Esophagus muscularis mucosa (tissue), 4 donors: ENCODE results near the gene SSR3. TPM values are rescaled to one million over a fixed set of nuclear protein-coding genes. Genes with fewer than 3 reads are reported as not detected.

ENCODE experiments used
- DNase-seq: peaks from one replicate; pipeline ENCODE4 v3.0.0-alpha.2; 2017; ENCODE audit errors: extremely low spot score
- H3K27ac ChIP-seq, 4 donors: fragments of 200-600 bp; sonication (generic); replicated peaks in 1 of 4; 1 replicate in 3 of 4; 2 replicates in 1 of 4; pipeline ENCODE4 v1.5.1; 2016 to 2019; ENCODE audit warnings: mild to moderate bottlenecking in 1 of 4
- H3K27me3 ChIP-seq, 4 donors: fragments of 200-600 bp; sonication (generic); one replicate each; pipeline versions ENCODE4 v1.5.1 to v1.6.0; 2016 to 2019
- H3K36me3 ChIP-seq, 4 donors: fragments of 200-600 bp; sonication (generic); one replicate each; pipeline ENCODE4 v1.5.1; 2016 to 2019
- H3K4me1 ChIP-seq, 4 donors: fragments of 200-600 bp; sonication (generic); one replicate each; pipeline ENCODE4 v1.5.1; 2016 to 2019
- H3K4me3 ChIP-seq, 4 donors: fragments of 200-600 bp; sonication (generic); 1 replicate in 2 of 4; 2 replicates in 2 of 4; pipeline ENCODE4 v1.5.1; 2016 to 2019; ENCODE audit warnings: mild to moderate bottlenecking in 4 of 4, moderate library complexity in 1 of 4
- H3K9me3 ChIP-seq, 4 donors: fragments of 200-600 bp; sonication (generic); 1 replicate in 3 of 4; 2 replicates in 1 of 4; pipeline ENCODE4 v1.5.1; 2016 to 2019
- CTCF ChIP-seq, 3 experiments: fragments of 200-600 bp in 2 of 3; fragments of 450-650 bp in 1 of 3; sonication (generic) in 2 of 3; IDR thresholded peaks; one replicate each; pipeline ENCODE4 v1.5.1; 2017 to 2019; ENCODE audit warnings: antibody characterized with exemption in 3 of 3, mild to moderate bottlenecking in 2 of 3, moderate library complexity in 1 of 3
- EP300 ChIP-seq: sonication (generic); formaldehyde crosslinking; IDR thresholded peaks from one replicate; pipeline ENCODE4 v1.6.1; 2017; ENCODE audit warnings: antibody characterized with exemption
- POLR2A ChIP-seq: fragments of 450-650 bp; IDR thresholded peaks from one replicate; pipeline ENCODE4 v1.6.1; 2017; ENCODE audit warnings: antibody characterized with exemption, moderate library complexity, mild to moderate bottlenecking, low read depth
- POLR2AphosphoS5 ChIP-seq, 2 donors: sonication (generic); formaldehyde crosslinking; IDR thresholded peaks; one replicate each; pipeline ENCODE4 v1.6.1; 2017; ENCODE audit warnings: antibody characterized with exemption in 2 of 2
- WGBS: methylation state at CpG from one replicate; pipeline ENCODE4 v1.1.5; 2018; 5-methylcytosine and 5-hydroxymethylcytosine counted together
- intact Hi-C: fragments of 100-400 bp; cut with DNase I; formaldehyde crosslinking; loops from one replicate; pipeline ENCODE4 v1.15.1; 2023
- total RNA-seq, 4 donors: library from RNA; depleted of rRNA; stranded (reverse); fragments of >200 nt; gene quantifications; one replicate each; pipeline versions ENCODE4 v1.1.0 to v1.2.1, GENCODE V29; 2016

Gene SSR3
- total RNA-seq, 4 donors from 2014 or later = 170 to 211 (median 207) TPM

GRCh38 chr3:156509189-156510174, 45.4 kb downstream of the SSR3 start:
- Histone ChIP-seq H3K4me1 (peaks cover 0 to 14% (median 6%) of the 10 kb centered on the region in 4 donors), H3K4me3 (no peak overlapping the region), H3K36me3 (no peaks in the 10 kb centered on the region), H3K27ac (no peak overlapping the region), H3K27me3 (no peaks in the 10 kb centered on the region), H3K9me3 (no peaks in the 10 kb centered on the region)
- WGBS = 66% methylated on average over 5 of the region's 5 CpGs
- no peak for DNase-seq
- intact Hi-C loops = loop anchor here (2.0 kb wide), 1 partner anchor 359 kb away; no protein-coding TSS in a partner anchor
- TF ChIP-seq CTCF (IDR thresholded peaks at IDR 0.05) (peak; percentile 64 to 66 (median 65)), EP300 (no peak), POLR2AphosphoS5 (IDR thresholded peaks at IDR 0.05) (no peak), POLR2A (no peak)

GRCh38 chr3:156507285-156507684, 47.6 kb downstream of the SSR3 start:
- peaks cover 0 to 13% (median 4%) of the 10 kb centered on the region in 4 donors for H3K4me1 ChIP-seq
- H3K36me3 ChIP-seq = no peaks in the 10 kb centered on the region
- no peak overlapping the region for H3K4me3 ChIP-seq
- H3K27me3 ChIP-seq = no peaks in the 10 kb centered on the region
- DNase-seq = no peak
- TF ChIP-seq CTCF (IDR thresholded peaks at IDR 0.05) (no peak), POLR2A (no peak), EP300 (no peak), POLR2AphosphoS5 (IDR thresholded peaks at IDR 0.05) (no peak)
- no peak overlapping the region for H3K27ac ChIP-seq
- intact Hi-C loops = no loop called here
- no peaks in the 10 kb centered on the region for H3K9me3 ChIP-seq

- H3K27me3 ChIP-seq = no peaks in the 10 kb centered on the region
- WGBS = 90% methylated on average over 5 of the region's 5 CpGs
- no peak overlapping the region for H3K4me3 ChIP-seq
- no peak overlapping the region for H3K27ac ChIP-seq
- no peak for DNase-seq
- H3K36me3 ChIP-seq = no peaks in the 10 kb centered on the region
- no peaks in the 10 kb centered on the region for H3K4me1 ChIP-seq
- intact Hi-C loops = no loop called here
- TF ChIP-seq EP300 (no peak), POLR2AphosphoS5 (IDR thresholded peaks at IDR 0.05) (no peak), POLR2A (no peak), CTCF (IDR thresholded peaks at IDR 0.05) (no peak)
- H3K9me3 ChIP-seq = no peaks in the 10 kb centered on the region
Measured at GRCh38 chr3:156498307-156498706, 56.6 kb downstream of the SSR3 start.

GRCh38 chr3:156497326-156497725, 57.6 kb downstream of the SSR3 start:
- WGBS = 69% methylated on average over 1 of the region's 1 CpG
- Histone ChIP-seq H3K4me3 (no peak overlapping the region), H3K27me3 (no peaks in the 10 kb centered on the region), H3K9me3 (no peaks in the 10 kb centered on the region), H3K27ac (no peak overlapping the region), H3K4me1 (peaks cover 0 to 8% (median 7%) of the 10 kb centered on the region in 4 donors), H3K36me3 (no peaks in the 10 kb centered on the region)
- TF ChIP-seq EP300 = no peak
- TF ChIP-seq POLR2A = no peak
- TF ChIP-seq POLR2AphosphoS5 (IDR thresholded peaks at IDR 0.05) = no peak
- no peak for TF ChIP-seq CTCF (IDR thresholded peaks at IDR 0.05)
- DNase-seq = no peak
- intact Hi-C loops = no loop called here
